H1 (cell line): ENCODE measurements around the gene FITM1. TPM values are rescaled to one million over a fixed set of nuclear protein-coding genes. Genes with fewer than 3 reads are reported as not detected.
A peak's percentile ranks its signal among the peaks of the same experiment; 100 is the strongest.

Experiments used
- CTCF ChIA-PET: fragments of 300-600 bp; sonication (Branson Sonifier 250); formaldehyde crosslinking; loops from one replicate; lab custom pipeline; 2021; ENCODE audit not compliant: partially characterized antibody; lab: Charles Lee
- POLR2A ChIA-PET: fragments of 300-600 bp; sonication (Branson Sonifier 250); formaldehyde crosslinking; loops from one replicate; lab custom pipeline; 2021; ENCODE audit warnings: inconsistent platforms; ENCODE audit not compliant: partially characterized antibody; lab: Charles Lee
- DNase-seq, 2 experiments: peaks; one replicate each; pipeline versions ENCODE4 v3.0.0 to v3.0.0-alpha.2; 2010 to 2022; ENCODE audit warnings: low spot score in 2 of 2, low read depth in 1 of 2, mixed read lengths in 1 of 2
- FAIRE-seq: peaks from 2 replicates; lab custom pipeline; 2011; peaks lifted over from hg19 to GRCh38; lab: Jason Lieb, UNC
- H2AFZ ChIP-seq: 2 replicates; pipeline ENCODE4 v1.8.1; 2012; ENCODE audit warnings: low read length, inconsistent platforms
- H2AK5ac ChIP-seq: 2 replicates; pipeline ENCODE4 v1.6.1; 2013; ENCODE audit warnings: low read depth, low read length
- H2BK120ac ChIP-seq: replicated peaks from 2 replicates; pipeline ENCODE3; 2013; ENCODE audit warnings: low read depth, low read length, inconsistent platforms
- H2BK12ac ChIP-seq: 2 replicates; pipeline ENCODE4 v1.6.1; 2013; ENCODE audit warnings: low read depth, low read length
- H2BK15ac ChIP-seq: 2 replicates; pipeline ENCODE4 v1.6.1; 2013; ENCODE audit warnings: low read length
- H2BK20ac ChIP-seq: 2 replicates; pipeline ENCODE4 v1.6.1; 2013; ENCODE audit warnings: low read length
- H2BK5ac ChIP-seq: 2 replicates; pipeline ENCODE4 v1.6.1; 2013; ENCODE audit warnings: low read depth, low read length
- H3K14ac ChIP-seq: 2 replicates; pipeline ENCODE4 v1.6.1; 2013; ENCODE audit warnings: inconsistent platforms; ENCODE audit not compliant: insufficient read length
- H3K18ac ChIP-seq: 2 replicates; pipeline ENCODE4 v1.6.1; 2013; ENCODE audit warnings: low read length; ENCODE audit errors: extremely low read depth
- H3K23ac ChIP-seq: 2 replicates; pipeline ENCODE4 v1.6.1; 2013; ENCODE audit warnings: inconsistent platforms; ENCODE audit not compliant: insufficient read length
- H3K23me2 ChIP-seq: 2 replicates; pipeline ENCODE4 v1.6.1; 2013; ENCODE audit warnings: low read depth, low read length
- H3K27ac ChIP-seq: 2 replicates; pipeline ENCODE4 v1.6.1; 2011; ENCODE audit warnings: low read depth, low read length, inconsistent platforms
- H3K27me3 ChIP-seq, 4 experiments: replicated peaks in 1 of 4; 1 replicate in 1 of 4; 2 replicates in 3 of 4; pipeline versions ENCODE4 v1.6.1 to v1.8.1; 2011 to 2013; ENCODE audit warnings: low read length in 3 of 4, mild to moderate bottlenecking in 3 of 4, inconsistent platforms in 2 of 4, mixed read lengths in 2 of 4, moderate library complexity in 1 of 4; ENCODE audit not compliant: control insufficient read depth in 3 of 4, insufficient read depth in 3 of 4; ENCODE audit errors: extremely low read depth in 1 of 4
- H3K36me3 ChIP-seq, 4 experiments: 2 replicates each; pipeline versions ENCODE4 v1.6.1 to v1.8.1; 2011 to 2013; ENCODE audit warnings: mild to moderate bottlenecking in 4 of 4, low read length in 3 of 4, moderate library complexity in 2 of 4, control low read depth in 1 of 4, inconsistent platforms in 1 of 4; ENCODE audit not compliant: insufficient read depth in 4 of 4, control insufficient read depth in 2 of 4
- H3K4ac ChIP-seq: replicated peaks from 2 replicates; pipeline ENCODE3; 2013; ENCODE audit warnings: low read length, low read depth, mixed read lengths, inconsistent platforms; ENCODE audit not compliant: insufficient read length
- H3K4me1 ChIP-seq, 4 experiments: replicated peaks in 1 of 4; 1 replicate in 1 of 4; 2 replicates in 3 of 4; pipeline versions ENCODE4 v1.6.1 to v1.8.1; 2011 to 2013; ENCODE audit warnings: low read length in 3 of 4, inconsistent platforms in 2 of 4, mixed read lengths in 1 of 4; ENCODE audit not compliant: insufficient read depth in 4 of 4, control insufficient read depth in 3 of 4
- H3K4me2 ChIP-seq, 2 experiments: 2 replicates each; pipeline versions ENCODE4 v1.6.1 to v1.8.1; 2011 to 2013; ENCODE audit warnings: low read depth in 2 of 2, low read length in 2 of 2, control low read depth in 1 of 2, inconsistent platforms in 1 of 2, mild to moderate bottlenecking in 1 of 2; ENCODE audit not compliant: insufficient read depth in 1 of 2
- H3K4me3 ChIP-seq, 4 experiments: fragments of 200-600, 300-600 bp in 1 of 4; sonication (generic), shearing (Covaris generic), sonication (Bioruptor Twin) in 1 of 4; 2 replicates each; pipeline versions ENCODE4 v1.5.1 to v1.8.1; 2011 to 2016; ENCODE audit warnings: low read length in 4 of 4, low read depth in 3 of 4, control low read depth in 2 of 4, inconsistent platforms in 2 of 4, mild to moderate bottlenecking in 2 of 4, mixed read lengths in 1 of 4, moderate library complexity in 1 of 4; ENCODE audit not compliant: insufficient read depth in 2 of 4; ENCODE audit errors: extremely low read depth in 1 of 4
- H3K56ac ChIP-seq: replicated peaks from 2 replicates; pipeline ENCODE3; 2013; ENCODE audit warnings: low read depth, mild to moderate bottlenecking, mixed read lengths, low read length, inconsistent platforms; ENCODE audit not compliant: insufficient read length
- H3K79me1 ChIP-seq: 2 replicates; pipeline ENCODE4 v1.6.1; 2013; ENCODE audit warnings: low read depth, low read length, control low read depth
- H3K79me2 ChIP-seq, 2 experiments: 2 replicates each; pipeline versions ENCODE4 v1.6.1 to v1.8.1; 2012 to 2013; ENCODE audit warnings: low read length in 2 of 2, mild to moderate bottlenecking in 2 of 2, inconsistent platforms in 1 of 2; ENCODE audit not compliant: insufficient read depth in 2 of 2, control insufficient read depth in 1 of 2
- H3K9ac ChIP-seq, 4 experiments: replicated peaks in 1 of 4; 1 replicate in 1 of 4; 2 replicates in 3 of 4; pipeline versions ENCODE4 v1.6.1 to v1.8.1; 2011 to 2013; ENCODE audit warnings: low read depth in 3 of 4, low read length in 3 of 4, control low read depth in 2 of 4, mild to moderate bottlenecking in 2 of 4, moderate library complexity in 2 of 4, inconsistent platforms in 1 of 4; ENCODE audit errors: extremely low read depth in 1 of 4
- H3K9me3 ChIP-seq, 2 experiments: 2 replicates each; pipeline versions ENCODE4 v1.6.1 to v1.8.1; 2012 to 2013; ENCODE audit warnings: mild to moderate bottlenecking in 2 of 2, moderate library complexity in 2 of 2, control low read depth in 1 of 2, inconsistent platforms in 1 of 2, low read depth in 1 of 2, low read length in 1 of 2, mixed read lengths in 1 of 2; ENCODE audit not compliant: insufficient read depth in 2 of 2
- H4K20me1 ChIP-seq, 2 experiments: replicated peaks in 1 of 2; 2 replicates each; pipeline versions ENCODE3 to v1.8.1; 2011 to 2013; ENCODE audit warnings: inconsistent platforms in 2 of 2, low read length in 2 of 2, mild to moderate bottlenecking in 1 of 2; ENCODE audit not compliant: insufficient read depth in 2 of 2, control insufficient read depth in 1 of 2
- H4K5ac ChIP-seq: 2 replicates; pipeline ENCODE4 v1.6.1; 2013; ENCODE audit warnings: low read length, low read depth, mixed read lengths, inconsistent platforms; ENCODE audit not compliant: insufficient read length
- H4K8ac ChIP-seq: 2 replicates; pipeline ENCODE4 v1.8.0; 2013; ENCODE audit warnings: mild to moderate bottlenecking, moderate library complexity, low read length, inconsistent platforms; ENCODE audit not compliant: insufficient read depth; ENCODE audit errors: extremely low read depth
- H4K91ac ChIP-seq: replicated peaks from 2 replicates; pipeline ENCODE3; 2013; ENCODE audit warnings: low read length, mixed read lengths, inconsistent platforms; ENCODE audit not compliant: insufficient read length
- BACH1 ChIP-seq: IDR thresholded peaks from 2 replicates; pipeline ENCODE4 v1.6.1; 2012; ENCODE audit warnings: low read length, improper control_type of control experiment
- BCL11A ChIP-seq, 2 experiments: IDR thresholded peaks; one replicate each; pipeline ENCODE4 v1.6.1; 2011; ENCODE audit warnings: low read depth in 2 of 2, low read length in 2 of 2, mild to moderate bottlenecking in 2 of 2
- EGR1 ChIP-seq: IDR thresholded peaks from 2 replicates; pipeline ENCODE4 v1.6.1; 2011; ENCODE audit warnings: low read depth, low read length, borderline replicate concordance
- EZH2 ChIP-seq: fragments of 200-600 bp; sonication (generic); IDR thresholded peaks from 2 replicates; pipeline ENCODE4 v1.7.1; 2012; ENCODE audit warnings: low read depth, mild to moderate bottlenecking, moderate library complexity, low read length, inconsistent platforms; ENCODE audit not compliant: severe bottlenecking
- GABPA ChIP-seq: IDR thresholded peaks from 2 replicates; pipeline ENCODE4 v1.6.1; 2011; ENCODE audit warnings: mild to moderate bottlenecking, low read length, moderate library complexity, borderline replicate concordance; ENCODE audit not compliant: insufficient read depth
- POLR2AphosphoS5 ChIP-seq: IDR thresholded peaks from 2 replicates; pipeline ENCODE4 v1.6.1; 2011; ENCODE audit warnings: low read depth, low read length
- RFX5 ChIP-seq: IDR thresholded peaks from 2 replicates; pipeline ENCODE4 v1.6.1; 2011; ENCODE audit warnings: low read depth, low read length, improper control_type of control experiment, borderline replicate concordance
- RNF2 ChIP-seq: fragments of 200-900, 300-1000 bp; sonication (generic); IDR thresholded peaks from 2 replicates; pipeline ENCODE4 v1.7.1; 2016; ENCODE audit warnings: borderline replicate concordance, low read depth, mild to moderate bottlenecking, antibody characterized with exemption, low read length; ENCODE audit not compliant: poor library complexity, severe bottlenecking; ENCODE audit errors: missing control alignments
- SIX5 ChIP-seq: IDR thresholded peaks from 2 replicates; pipeline ENCODE4 v1.6.1; 2011; ENCODE audit warnings: mild to moderate bottlenecking, low read depth, low read length
- SP2 ChIP-seq: IDR thresholded peaks from 2 replicates; pipeline ENCODE4 v1.6.1; 2012; ENCODE audit warnings: mild to moderate bottlenecking, low read length, inconsistent platforms
- SP4 ChIP-seq: IDR thresholded peaks from 2 replicates; pipeline ENCODE4 v1.6.1; 2012; ENCODE audit warnings: low read length, inconsistent platforms
- TAF1 ChIP-seq: IDR thresholded peaks from 2 replicates; pipeline ENCODE4 v1.6.1; 2011; ENCODE audit warnings: mild to moderate bottlenecking, low read depth, low read length
- TEAD4 ChIP-seq: IDR thresholded peaks from 2 replicates; pipeline ENCODE4 v1.6.1; 2012; ENCODE audit warnings: low read depth, low read length, inconsistent platforms, mixed read lengths
- YY1 ChIP-seq: IDR thresholded peaks from 2 replicates; pipeline ENCODE4 v1.6.1; 2011; ENCODE audit warnings: low read depth, mild to moderate bottlenecking, low read length
- WGBS, 2 experiments: shearing (Covaris generic) in 1 of 2; methylation state at CpG; one replicate each; pipeline versions ENCODE4 v1.1.6 to v1.1.7; 2013 to 2015; ENCODE audit warnings: low lambda C conversion rate in 2 of 2, mixed read lengths in 2 of 2, inconsistent platforms in 1 of 2, low coverage in 1 of 2, missing lambda C conversion rate in 1 of 2; ENCODE audit not compliant: insufficient replicate concordance in 2 of 2, insufficient coverage in 1 of 2, insufficient read length in 1 of 2; ENCODE audit errors: extremely low coverage in 1 of 2, missing lambda C conversion rate in 1 of 2; 5-methylcytosine and 5-hydroxymethylcytosine counted together
- polyA plus RNA-seq, 7 experiments: library from polyadenylated mRNA; depleted of rRNA in 3 of 7; stranded (reverse) in 5 of 7; unstranded in 2 of 7; fragments of >200 nt in 5 of 7; fragments of 200-250 nt in 2 of 7; gene quantifications; 1 replicate in 5 of 7; 2 replicates in 1 of 7; 4 replicates in 1 of 7; pipeline versions ENCODE4 v1.2.1 to v1.2.3, GENCODE V29; 2011 to 2013; ENCODE audit warnings: missing spikeins in 2 of 7, mixed read lengths in 2 of 7
- total RNA-seq: library from RNA; stranded (reverse); fragmentation: NEBNext Ultra II Directional; extraction: Animal tissue kit (Norgen Biotek cat#: 25700); gene quantifications from 2 replicates; pipeline ENCODE4 v1.2.1, GENCODE V29; 2021

FITM1 gene
- total and polyA plus RNA-seq, 2 of the 8 experiments (the other 6 are each of a cell fraction or from before 2014, with no cell fraction given), result 0.53 to 0.76 TPM

DNA sequence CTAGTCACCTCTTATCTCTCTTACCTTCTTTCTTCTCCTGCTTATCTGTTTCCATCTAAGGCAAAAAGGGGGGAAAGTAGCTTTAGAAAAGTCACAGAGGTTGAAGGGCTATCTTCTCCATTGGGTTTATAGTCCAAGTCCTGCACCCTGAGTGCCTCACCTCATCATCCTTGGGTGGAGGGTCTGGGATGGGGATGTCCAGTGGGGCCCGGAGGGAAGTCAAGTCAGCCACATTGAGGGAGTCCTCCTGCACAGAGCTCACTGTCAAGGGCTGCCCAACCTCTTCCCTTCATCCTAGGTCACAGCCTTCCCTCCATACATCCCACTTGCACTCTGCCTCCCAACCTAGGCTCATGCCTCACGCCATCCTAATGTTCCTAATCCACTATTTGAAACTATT, 14.8 kb downstream of the FITM1 start:
- Histone ChIP-seq H2BK15ac (no peak overlapping the region), H4K20me1 (peaks cover 0 to 12% of the 10 kb centered on the region in 2 experiments), H2BK12ac (no peak overlapping the region), H2BK5ac (no peak overlapping the region), H2AK5ac (no peak overlapping the region), H3K18ac (no peak overlapping the region), H3K36me3 (peaks cover 4 to 18% (median 12%) of the 10 kb centered on the region in 4 experiments; a peak in 7 of 8 replicates), H3K79me1 (peaks cover 6% of the 10 kb centered on the region; the same call in 1 of the 2 replicates), H3K9ac (no peak overlapping the region), H3K9me3 (no peaks in the 10 kb centered on the region), H3K79me2 (peaks cover 0 to 28% of the 10 kb centered on the region in 2 experiments; a peak in 3 of 4 replicates), H3K27ac (no peak overlapping the region), H3K4me2 (peak overlapping the region in 1 of 2 experiments; percentile 83; a peak in 2 of 4 replicates), H3K4me1 (peaks cover 0 to 10% (median 8%) of the 10 kb centered on the region in 4 experiments; a peak in 5 of 7 replicates), H3K4ac (no peak overlapping the region), H4K91ac (no peak overlapping the region), H3K27me3 (no peaks in the 10 kb centered on the region), H3K23ac (no peak overlapping the region), H2BK120ac (no peak overlapping the region), H3K4me3 (peak overlapping the region in 1 of 4 experiments; percentile 98; a peak in 1 of 8 replicates), H2BK20ac (no peak overlapping the region), H3K56ac (no peak overlapping the region), H4K8ac (no peak overlapping the region), H4K5ac (no peak overlapping the region), H3K14ac (no peak overlapping the region), H2AFZ (no peak overlapping the region), H3K23me2 (peaks cover 13% of the 10 kb centered on the region)
- TF ChIP-seq RNF2 (no peak), EZH2 (no peak), RFX5 (no peak), POLR2AphosphoS5 (no peak), SP2 (no peak), BCL11A (IDR thresholded peaks at IDR 0.05; ENCODE audit: low read depth in 2 of 2, low read length in 2 of 2) (no peak), BACH1 (no peak), GABPA (no peak), TEAD4 (no peak), EGR1 (no peak), YY1 (no peak), TAF1 (no peak), SIX5 (no peak), SP4 (no peak)
- ChIA-PET CTCF (interaction anchor here (0.8 to 3.0 kb wide), 4 partner anchors 8 to 87 kb away, joined by 3 to 9 read pairs (median 5); no protein-coding TSS in a partner anchor), POLR2A (interaction anchor here (1.3 to 9.6 kb wide), 10 partner anchors 8 to 69 kb away, joined by 3 to 86 read pairs (median 6); partner anchors contain the start of genes CHMP4A, IRF9, PSME1 and REC8)
- FAIRE-seq (no peak), DNase-seq (no peak)
- 84% methylated on average over 2 of the region's 2 CpGs; no CpG with 5 or more reads in 1 of the 2 experiments for WGBS, 2 experiments
